H1 (cell line): ENCODE results near the gene UTP14C. TPM values are rescaled to one million over a fixed set of nuclear protein-coding genes. Genes with fewer than 3 reads are reported as not detected.

Experiments used
- CTCF ChIA-PET: fragments of 300-600 bp; sonication (Branson Sonifier 250); formaldehyde crosslinking; loops from one replicate; lab custom pipeline; 2021; ENCODE audit not compliant: partially characterized antibody; lab: Charles Lee
- POLR2A ChIA-PET: fragments of 300-600 bp; sonication (Branson Sonifier 250); formaldehyde crosslinking; loops from one replicate; lab custom pipeline; 2021; ENCODE audit warnings: inconsistent platforms; ENCODE audit not compliant: partially characterized antibody; lab: Charles Lee
- DNase-seq, 2 experiments: peaks; one replicate each; pipeline versions ENCODE4 v3.0.0 to v3.0.0-alpha.2; 2010 to 2022; ENCODE audit warnings: low spot score in 2 of 2, low read depth in 1 of 2, mixed read lengths in 1 of 2
- FAIRE-seq: peaks from 2 replicates; lab custom pipeline; 2011; peaks lifted over from hg19 to GRCh38; lab: Jason Lieb, UNC
- H2AFZ ChIP-seq: 2 replicates; pipeline ENCODE4 v1.8.1; 2012; ENCODE audit warnings: low read length, inconsistent platforms
- H2AK5ac ChIP-seq: 2 replicates; pipeline ENCODE4 v1.6.1; 2013; ENCODE audit warnings: low read depth, low read length
- H2BK120ac ChIP-seq: replicated peaks from 2 replicates; pipeline ENCODE3; 2013; ENCODE audit warnings: low read depth, low read length, inconsistent platforms
- H2BK12ac ChIP-seq: 2 replicates; pipeline ENCODE4 v1.6.1; 2013; ENCODE audit warnings: low read depth, low read length
- H2BK15ac ChIP-seq: 2 replicates; pipeline ENCODE4 v1.6.1; 2013; ENCODE audit warnings: low read length
- H2BK20ac ChIP-seq: 2 replicates; pipeline ENCODE4 v1.6.1; 2013; ENCODE audit warnings: low read length
- H2BK5ac ChIP-seq: 2 replicates; pipeline ENCODE4 v1.6.1; 2013; ENCODE audit warnings: low read depth, low read length
- H3K14ac ChIP-seq: 2 replicates; pipeline ENCODE4 v1.6.1; 2013; ENCODE audit warnings: inconsistent platforms; ENCODE audit not compliant: insufficient read length
- H3K18ac ChIP-seq: 2 replicates; pipeline ENCODE4 v1.6.1; 2013; ENCODE audit warnings: low read length; ENCODE audit errors: extremely low read depth
- H3K23ac ChIP-seq: 2 replicates; pipeline ENCODE4 v1.6.1; 2013; ENCODE audit warnings: inconsistent platforms; ENCODE audit not compliant: insufficient read length
- H3K23me2 ChIP-seq: 2 replicates; pipeline ENCODE4 v1.6.1; 2013; ENCODE audit warnings: low read depth, low read length
- H3K27ac ChIP-seq: 2 replicates; pipeline ENCODE4 v1.6.1; 2011; ENCODE audit warnings: low read depth, low read length, inconsistent platforms
- H3K27me3 ChIP-seq, 4 experiments: replicated peaks in 1 of 4; 1 replicate in 1 of 4; 2 replicates in 3 of 4; pipeline versions ENCODE4 v1.6.1 to v1.8.1; 2011 to 2013; ENCODE audit warnings: low read length in 3 of 4, mild to moderate bottlenecking in 3 of 4, inconsistent platforms in 2 of 4, mixed read lengths in 2 of 4, moderate library complexity in 1 of 4; ENCODE audit not compliant: control insufficient read depth in 3 of 4, insufficient read depth in 3 of 4; ENCODE audit errors: extremely low read depth in 1 of 4
- H3K36me3 ChIP-seq, 4 experiments: 2 replicates each; pipeline versions ENCODE4 v1.6.1 to v1.8.1; 2011 to 2013; ENCODE audit warnings: mild to moderate bottlenecking in 4 of 4, low read length in 3 of 4, moderate library complexity in 2 of 4, control low read depth in 1 of 4, inconsistent platforms in 1 of 4; ENCODE audit not compliant: insufficient read depth in 4 of 4, control insufficient read depth in 2 of 4
- H3K4ac ChIP-seq: replicated peaks from 2 replicates; pipeline ENCODE3; 2013; ENCODE audit warnings: low read length, low read depth, mixed read lengths, inconsistent platforms; ENCODE audit not compliant: insufficient read length
- H3K4me1 ChIP-seq, 4 experiments: replicated peaks in 1 of 4; 1 replicate in 1 of 4; 2 replicates in 3 of 4; pipeline versions ENCODE4 v1.6.1 to v1.8.1; 2011 to 2013; ENCODE audit warnings: low read length in 3 of 4, inconsistent platforms in 2 of 4, mixed read lengths in 1 of 4; ENCODE audit not compliant: insufficient read depth in 4 of 4, control insufficient read depth in 3 of 4
- H3K4me2 ChIP-seq, 2 experiments: 2 replicates each; pipeline versions ENCODE4 v1.6.1 to v1.8.1; 2011 to 2013; ENCODE audit warnings: low read depth in 2 of 2, low read length in 2 of 2, control low read depth in 1 of 2, inconsistent platforms in 1 of 2, mild to moderate bottlenecking in 1 of 2; ENCODE audit not compliant: insufficient read depth in 1 of 2
- H3K4me3 ChIP-seq, 4 experiments: fragments of 200-600, 300-600 bp in 1 of 4; sonication (generic), shearing (Covaris generic), sonication (Bioruptor Twin) in 1 of 4; 2 replicates each; pipeline versions ENCODE4 v1.5.1 to v1.8.1; 2011 to 2016; ENCODE audit warnings: low read length in 4 of 4, low read depth in 3 of 4, control low read depth in 2 of 4, inconsistent platforms in 2 of 4, mild to moderate bottlenecking in 2 of 4, mixed read lengths in 1 of 4, moderate library complexity in 1 of 4; ENCODE audit not compliant: insufficient read depth in 2 of 4; ENCODE audit errors: extremely low read depth in 1 of 4
- H3K56ac ChIP-seq: replicated peaks from 2 replicates; pipeline ENCODE3; 2013; ENCODE audit warnings: low read depth, mild to moderate bottlenecking, mixed read lengths, low read length, inconsistent platforms; ENCODE audit not compliant: insufficient read length
- H3K79me1 ChIP-seq: 2 replicates; pipeline ENCODE4 v1.6.1; 2013; ENCODE audit warnings: low read depth, low read length, control low read depth
- H3K79me2 ChIP-seq, 2 experiments: 2 replicates each; pipeline versions ENCODE4 v1.6.1 to v1.8.1; 2012 to 2013; ENCODE audit warnings: low read length in 2 of 2, mild to moderate bottlenecking in 2 of 2, inconsistent platforms in 1 of 2; ENCODE audit not compliant: insufficient read depth in 2 of 2, control insufficient read depth in 1 of 2
- H3K9ac ChIP-seq, 4 experiments: replicated peaks in 1 of 4; 1 replicate in 1 of 4; 2 replicates in 3 of 4; pipeline versions ENCODE4 v1.6.1 to v1.8.1; 2011 to 2013; ENCODE audit warnings: low read depth in 3 of 4, low read length in 3 of 4, control low read depth in 2 of 4, mild to moderate bottlenecking in 2 of 4, moderate library complexity in 2 of 4, inconsistent platforms in 1 of 4; ENCODE audit errors: extremely low read depth in 1 of 4
- H3K9me3 ChIP-seq, 2 experiments: 2 replicates each; pipeline versions ENCODE4 v1.6.1 to v1.8.1; 2012 to 2013; ENCODE audit warnings: mild to moderate bottlenecking in 2 of 2, moderate library complexity in 2 of 2, control low read depth in 1 of 2, inconsistent platforms in 1 of 2, low read depth in 1 of 2, low read length in 1 of 2, mixed read lengths in 1 of 2; ENCODE audit not compliant: insufficient read depth in 2 of 2
- H4K20me1 ChIP-seq, 2 experiments: replicated peaks in 1 of 2; 2 replicates each; pipeline versions ENCODE3 to v1.8.1; 2011 to 2013; ENCODE audit warnings: inconsistent platforms in 2 of 2, low read length in 2 of 2, mild to moderate bottlenecking in 1 of 2; ENCODE audit not compliant: insufficient read depth in 2 of 2, control insufficient read depth in 1 of 2
- H4K5ac ChIP-seq: 2 replicates; pipeline ENCODE4 v1.6.1; 2013; ENCODE audit warnings: low read length, low read depth, mixed read lengths, inconsistent platforms; ENCODE audit not compliant: insufficient read length
- H4K8ac ChIP-seq: 2 replicates; pipeline ENCODE4 v1.8.0; 2013; ENCODE audit warnings: mild to moderate bottlenecking, moderate library complexity, low read length, inconsistent platforms; ENCODE audit not compliant: insufficient read depth; ENCODE audit errors: extremely low read depth
- H4K91ac ChIP-seq: replicated peaks from 2 replicates; pipeline ENCODE3; 2013; ENCODE audit warnings: low read length, mixed read lengths, inconsistent platforms; ENCODE audit not compliant: insufficient read length
- BRCA1 ChIP-seq: IDR thresholded peaks from 2 replicates; pipeline ENCODE4 v1.6.1; 2012; ENCODE audit warnings: low read depth, low read length, improper control_type of control experiment
- CREB1 ChIP-seq: IDR thresholded peaks from 2 replicates; pipeline ENCODE4 v1.6.1; 2012; ENCODE audit warnings: inconsistent platforms
- EGR1 ChIP-seq: IDR thresholded peaks from 2 replicates; pipeline ENCODE4 v1.6.1; 2011; ENCODE audit warnings: low read depth, low read length, borderline replicate concordance
- JUN ChIP-seq: IDR thresholded peaks from 2 replicates; pipeline ENCODE4 v1.6.1; 2011; ENCODE audit warnings: low read depth, mild to moderate bottlenecking, improper control_type of control experiment, low read length
- SIRT6 ChIP-seq: IDR thresholded peaks from one replicate; pipeline ENCODE4 v1.7.1; 2012; ENCODE audit warnings: low read length, inconsistent platforms
- USF2 ChIP-seq: IDR thresholded peaks from 2 replicates; pipeline ENCODE4 v1.6.1; 2011; ENCODE audit warnings: low read length, improper control_type of control experiment
- WGBS, 2 experiments: shearing (Covaris generic) in 1 of 2; methylation state at CpG; one replicate each; pipeline versions ENCODE4 v1.1.6 to v1.1.7; 2013 to 2015; ENCODE audit warnings: low lambda C conversion rate in 2 of 2, mixed read lengths in 2 of 2, inconsistent platforms in 1 of 2, low coverage in 1 of 2, missing lambda C conversion rate in 1 of 2; ENCODE audit not compliant: insufficient replicate concordance in 2 of 2, insufficient coverage in 1 of 2, insufficient read length in 1 of 2; ENCODE audit errors: extremely low coverage in 1 of 2, missing lambda C conversion rate in 1 of 2; 5-methylcytosine and 5-hydroxymethylcytosine counted together
- polyA plus RNA-seq, 7 experiments: library from polyadenylated mRNA; depleted of rRNA in 3 of 7; stranded (reverse) in 5 of 7; unstranded in 2 of 7; fragments of >200 nt in 5 of 7; fragments of 200-250 nt in 2 of 7; gene quantifications; 1 replicate in 5 of 7; 2 replicates in 1 of 7; 4 replicates in 1 of 7; pipeline versions ENCODE4 v1.2.1 to v1.2.3, GENCODE V29; 2011 to 2013; ENCODE audit warnings: missing spikeins in 2 of 7, mixed read lengths in 2 of 7
- total RNA-seq: library from RNA; stranded (reverse); fragmentation: NEBNext Ultra II Directional; extraction: Animal tissue kit (Norgen Biotek cat#: 25700); gene quantifications from 2 replicates; pipeline ENCODE4 v1.2.1, GENCODE V29; 2021
- TF ChIP-seq, protein P1 (sequence below): IDR thresholded peaks from 2 replicates; pipeline ENCODE4 v1.6.1; 2012; ENCODE audit warnings: low read length, inconsistent platforms

UTP14C gene
- total and polyA plus RNA-seq, 2 of the 8 experiments (the other 6 are each of a cell fraction or from before 2014, with no cell fraction given), result 6.8 to 22.7 TPM

GRCh38 chr13:52047463-52047862 is 23.0 kb downstream of the UTP14C start:
- Histone ChIP-seq H2AK5ac (no peak overlapping the region), H3K4me3 (no peak overlapping the region), H3K27me3 (no peaks in the 10 kb centered on the region), H3K4ac (no peak overlapping the region), H3K56ac (no peak overlapping the region), H3K23me2 (no peaks in the 10 kb centered on the region), H3K79me2 (no peaks in the 10 kb centered on the region), H2BK12ac (no peak overlapping the region), H2BK20ac (no peak overlapping the region), H2AFZ (no peak overlapping the region), H4K8ac (no peak overlapping the region), H2BK15ac (no peak overlapping the region), H3K36me3 (no peaks in the 10 kb centered on the region), H3K79me1 (no peaks in the 10 kb centered on the region), H4K20me1 (no peaks in the 10 kb centered on the region), H3K23ac (no peak overlapping the region), H3K18ac (no peak overlapping the region), H3K4me2 (no peak overlapping the region), H3K14ac (no peak overlapping the region), H4K5ac (no peak overlapping the region), H2BK5ac (no peak overlapping the region), H3K9me3 (no peaks in the 10 kb centered on the region), H3K9ac (no peak overlapping the region), H2BK120ac (no peak overlapping the region), H3K27ac (no peak overlapping the region), H4K91ac (no peak overlapping the region), H3K4me1 (no peaks in the 10 kb centered on the region; a peak in 1 of 7 replicates)
- 83% methylated on average over 3 of the region's 3 CpGs; no CpG with 5 or more reads in 1 of the 2 experiments for WGBS, 2 experiments
- no peak for FAIRE-seq
- no peak for DNase-seq
- POLR2A ChIA-PET, result no interaction called here
- CTCF ChIA-PET, result no interaction called here
- TF ChIP-seq BRCA1 (no peak), JUN (no peak), CREB1 (no peak), USF2 (no peak), EGR1 (no peak), SIRT6 (no peak)
- TF ChIP-seq, protein P1, sequence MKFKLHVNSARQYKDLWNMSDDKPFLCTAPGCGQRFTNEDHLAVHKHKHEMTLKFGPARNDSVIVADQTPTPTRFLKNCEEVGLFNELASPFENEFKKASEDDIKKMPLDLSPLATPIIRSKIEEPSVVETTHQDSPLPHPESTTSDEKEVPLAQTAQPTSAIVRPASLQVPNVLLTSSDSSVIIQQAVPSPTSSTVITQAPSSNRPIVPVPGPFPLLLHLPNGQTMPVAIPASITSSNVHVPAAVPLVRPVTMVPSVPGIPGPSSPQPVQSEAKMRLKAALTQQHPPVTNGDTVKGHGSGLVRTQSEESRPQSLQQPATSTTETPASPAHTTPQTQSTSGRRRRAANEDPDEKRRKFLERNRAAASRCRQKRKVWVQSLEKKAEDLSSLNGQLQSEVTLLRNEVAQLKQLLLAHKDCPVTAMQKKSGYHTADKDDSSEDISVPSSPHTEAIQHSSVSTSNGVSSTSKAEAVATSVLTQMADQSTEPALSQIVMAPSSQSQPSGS, result no peak
